ENCODE measurements around the gene PITPNC1. TPM values are rescaled to one million over a fixed set of nuclear protein-coding genes. Genes with fewer than 3 reads are reported as not detected.

PITPNC1 gene
- total and polyA plus RNA-seq, 2 donors (not counting 3 experiments of a cell fraction or from before 2014, with no cell fraction given) = 2.4 to 9.6 TPM

- no peak for TF ChIP-seq EZH2 (IDR thresholded peaks at IDR 0.05; ENCODE audit: borderline replicate concordance, low read depth, low read length, severe bottlenecking)
- TF ChIP-seq POLR2A (IDR thresholded peaks at IDR 0.05; ENCODE audit: low read depth, low read length) = no peak
- no peak for TF ChIP-seq CTCF (IDR thresholded peaks at IDR 0.05; ENCODE audit: extremely low read depth in 1 of 2, insufficient read depth in 1 of 2, low read depth in 1 of 2, low read length in 2 of 2)
- no peak for TF ChIP-seq JUN (IDR thresholded peaks at IDR 0.05; ENCODE audit: borderline replicate concordance, insufficient read depth, insufficient read length, low read depth)
- no peaks in the 10 kb centered on the region for H3K36me3 ChIP-seq (ENCODE audit: control insufficient read depth in 2 of 2, extremely low read depth in 1 of 2, insufficient read depth in 2 of 2, low read length in 2 of 2)
- dilution Hi-C loops (cut with MboI; ENCODE audit: extremely low pct_ligation_motif_present, low sequenced_read_pairs) = no loop called here
- no TSS peak for BruUV-seq (replicated peaks)
- FAIRE-seq (no peak), DNase-seq (ENCODE audit: low read depth, low spot score) (no peak)
- H3K4me1 ChIP-seq (ENCODE audit: control insufficient read depth, extremely low read depth, insufficient read depth, low read length) = no peaks in the 10 kb centered on the region
- intact Hi-C loops (cut with micrococcal nuclease) = no loop called here
- no peak overlapping the region for H3K4me3 ChIP-seq (replicated peaks in 1 of 3; ENCODE audit: insufficient read depth in 1 of 3, low read depth in 1 of 3, low read length in 3 of 3)
- no peak overlapping the region for H2AFZ ChIP-seq (ENCODE audit: low read depth, low read length)
- no peak overlapping the region for H3K27ac ChIP-seq (ENCODE audit: insufficient read depth, low read depth, low read length)
- H3K9me3 ChIP-seq (replicated peaks; ENCODE audit: control insufficient read depth, insufficient read depth, low read length) = no peaks in the 10 kb centered on the region
- no peaks in the 10 kb centered on the region for H4K20me1 ChIP-seq (replicated peaks; ENCODE audit: control insufficient read depth, extremely low read depth, insufficient read depth, low read length)
- no peaks in the 10 kb centered on the region for H3K79me2 ChIP-seq (ENCODE audit: control insufficient read depth, insufficient read depth, low read length)
- no peak overlapping the region for H3K4me2 ChIP-seq (ENCODE audit: insufficient read depth, low read length)
- H3K27me3 ChIP-seq (ENCODE audit: control insufficient read depth in 2 of 2, insufficient read depth in 2 of 2, low read length in 2 of 2) = no peaks in the 10 kb centered on the region
- no peak overlapping the region for H3K9ac ChIP-seq (replicated peaks; ENCODE audit: extremely low read depth, insufficient read depth, low read length)
- no peaks in the 10 kb centered on the region for H3K9me1 ChIP-seq (replicated peaks; ENCODE audit: control insufficient read depth, extremely low read depth, insufficient read depth, low read length)
- ChIA-PET CTCF (no interaction called here), POLR2A (no interaction called here)
Measured at GRCh38 chr17:67514998-67515397, 137.9 kb downstream of the PITPNC1 start.

GRCh38 chr17:67515490-67516083 is 138.5 kb downstream of the PITPNC1 start:
- Histone ChIP-seq H3K27ac (ENCODE audit: insufficient read depth, low read depth, low read length) (no peak overlapping the region), H3K4me2 (ENCODE audit: insufficient read depth, low read length) (no peak overlapping the region), H3K9ac (replicated peaks; ENCODE audit: extremely low read depth, insufficient read depth, low read length) (no peak overlapping the region), H3K36me3 (ENCODE audit: control insufficient read depth in 2 of 2, extremely low read depth in 1 of 2, insufficient read depth in 2 of 2, low read length in 2 of 2) (no peaks in the 10 kb centered on the region), H3K79me2 (ENCODE audit: control insufficient read depth, insufficient read depth, low read length) (no peaks in the 10 kb centered on the region), H3K27me3 (ENCODE audit: control insufficient read depth in 2 of 2, insufficient read depth in 2 of 2, low read length in 2 of 2) (no peaks in the 10 kb centered on the region), H3K4me1 (ENCODE audit: control insufficient read depth, extremely low read depth, insufficient read depth, low read length) (no peaks in the 10 kb centered on the region), H3K4me3 (replicated peaks in 1 of 3; ENCODE audit: insufficient read depth in 1 of 3, low read depth in 1 of 3, low read length in 3 of 3) (no peak overlapping the region), H3K9me1 (replicated peaks; ENCODE audit: control insufficient read depth, extremely low read depth, insufficient read depth, low read length) (no peaks in the 10 kb centered on the region), H4K20me1 (replicated peaks; ENCODE audit: control insufficient read depth, extremely low read depth, insufficient read depth, low read length) (no peaks in the 10 kb centered on the region), H2AFZ (ENCODE audit: low read depth, low read length) (no peak overlapping the region), H3K9me3 (replicated peaks; ENCODE audit: control insufficient read depth, insufficient read depth, low read length) (no peaks in the 10 kb centered on the region)
- intact Hi-C loops (cut with micrococcal nuclease) = no loop called here
- POLR2A ChIA-PET = no interaction called here
- dilution Hi-C loops (cut with MboI; ENCODE audit: extremely low pct_ligation_motif_present, low sequenced_read_pairs) = no loop called here
- no TSS peak for BruUV-seq (replicated peaks)
- TF ChIP-seq POLR2A (IDR thresholded peaks at IDR 0.05; ENCODE audit: low read depth, low read length) (no peak), GATA2 (IDR thresholded peaks at IDR 0.05; ENCODE audit: insufficient read depth, insufficient read length, low read depth, low read length) (no peak), EZH2 (IDR thresholded peaks at IDR 0.05; ENCODE audit: borderline replicate concordance, low read depth, low read length, severe bottlenecking) (no peak), CTCF (IDR thresholded peaks at IDR 0.05; ENCODE audit: extremely low read depth in 1 of 2, insufficient read depth in 1 of 2, low read depth in 1 of 2, low read length in 2 of 2) (no peak), MYC (IDR thresholded peaks at IDR 0.05; ENCODE audit: low read depth, low read length) (no peak)
- CTCF ChIA-PET = interaction anchor here (1.2 kb wide), 1 partner anchor 40 kb away, joined by 4 read pairs; no protein-coding TSS in a partner anchor
- no peak for FAIRE-seq
- no peak for DNase-seq (ENCODE audit: low read depth, low spot score)

Measured in endothelial cell of umbilical vein (primary cell).